Duodenal mucosa (tissue), 2 donors: ENCODE data around the gene PASD1.

Experiments
- H3K27ac ChIP-seq: one replicate; pipeline ENCODE4 v1.7.0; 2013; ENCODE audit warnings: low read depth, low read length
- H3K27me3 ChIP-seq, 2 donors: one replicate each; pipeline ENCODE4 v1.7.0; 2013; ENCODE audit warnings: low read length in 2 of 2, control low read depth in 1 of 2; ENCODE audit not compliant: insufficient read depth in 2 of 2, control insufficient read depth in 1 of 2
- H3K36me3 ChIP-seq, 2 donors: one replicate each; pipeline ENCODE4 v1.7.0; 2013; ENCODE audit warnings: low read length in 2 of 2, control low read depth in 1 of 2; ENCODE audit not compliant: insufficient read depth in 2 of 2, control insufficient read depth in 1 of 2
- H3K4me1 ChIP-seq, 2 donors: one replicate each; pipeline ENCODE4 v1.7.0; 2013; ENCODE audit warnings: low read length in 2 of 2, control low read depth in 1 of 2; ENCODE audit not compliant: insufficient read depth in 2 of 2, control insufficient read depth in 1 of 2
- H3K4me3 ChIP-seq, 2 donors: one replicate each; pipeline ENCODE4 v1.7.0; 2013; ENCODE audit warnings: low read length in 2 of 2, low read depth in 1 of 2
- H3K9ac ChIP-seq, 2 donors: one replicate each; pipeline ENCODE4 v1.7.0; 2013; ENCODE audit warnings: low read length in 2 of 2, low read depth in 1 of 2
- H3K9me3 ChIP-seq, 2 donors: one replicate each; pipeline ENCODE4 v1.7.0; 2013; ENCODE audit warnings: low read length in 2 of 2, control low read depth in 1 of 2; ENCODE audit not compliant: control insufficient read depth in 1 of 2

Gene PASD1

GRCh38 chrX:151609222-151609621, 45.7 kb downstream of the PASD1 start:
- Histone ChIP-seq H3K27ac (no peak overlapping the region), H3K4me3 (no peak overlapping the region), H3K9ac (no peak overlapping the region), H3K36me3 (no peaks in the 10 kb centered on the region), H3K9me3 (no peaks in the 10 kb centered on the region), H3K4me1 (no peaks in the 10 kb centered on the region), H3K27me3 (no peaks in the 10 kb centered on the region)

- Histone ChIP-seq H3K4me3 (no peak overlapping the region), H3K9ac (no peak overlapping the region), H3K27ac (no peak overlapping the region), H3K36me3 (no peaks in the 10 kb centered on the region), H3K4me1 (no peaks in the 10 kb centered on the region), H3K9me3 (no peaks in the 10 kb centered on the region), H3K27me3 (no peaks in the 10 kb centered on the region)
Measured at GRCh38 chrX:151621422-151621821, 57.9 kb downstream of the PASD1 start.

- Histone ChIP-seq H3K4me1 (no peaks in the 10 kb centered on the region), H3K4me3 (no peak overlapping the region), H3K9me3 (no peaks in the 10 kb centered on the region), H3K27ac (no peak overlapping the region), H3K36me3 (no peaks in the 10 kb centered on the region), H3K9ac (no peak overlapping the region), H3K27me3 (no peaks in the 10 kb centered on the region)
Measured at GRCh38 chrX:151624677-151625076, 61.2 kb downstream of the PASD1 start.

DNA sequence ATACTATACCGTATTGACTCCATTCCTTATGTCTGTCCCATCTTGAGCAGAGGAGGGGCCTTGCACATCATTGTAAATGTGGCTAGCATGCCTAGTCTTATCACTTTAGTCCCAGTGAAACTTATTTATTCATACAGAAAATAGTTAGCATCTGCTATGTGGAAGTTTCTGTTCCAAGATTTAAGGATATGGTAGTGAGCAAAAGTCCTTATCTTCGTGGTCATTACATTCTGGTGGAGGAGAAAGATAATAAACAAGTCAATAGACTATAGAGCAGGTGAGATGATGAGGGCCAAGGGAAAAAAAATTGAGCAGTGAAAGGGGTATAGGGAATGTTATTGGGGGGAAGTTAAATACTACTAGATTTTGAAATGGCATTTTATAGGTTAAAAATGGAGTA, 68.3 kb downstream of the PASD1 start:
- H3K36me3 ChIP-seq = no peaks in the 10 kb centered on the region
- no peak overlapping the region for H3K27ac ChIP-seq
- no peaks in the 10 kb centered on the region for H3K4me1 ChIP-seq
- no peak overlapping the region for H3K9ac ChIP-seq
- no peaks in the 10 kb centered on the region for H3K9me3 ChIP-seq
- H3K27me3 ChIP-seq = no peaks in the 10 kb centered on the region
- H3K4me3 ChIP-seq = no peak overlapping the region

GRCh38 chrX:151633157-151633556, 69.7 kb downstream of the PASD1 start:
- Histone ChIP-seq H3K4me1 (no peaks in the 10 kb centered on the region), H3K27me3 (no peaks in the 10 kb centered on the region), H3K27ac (no peak overlapping the region), H3K4me3 (no peak overlapping the region), H3K9ac (no peak overlapping the region), H3K9me3 (no peaks in the 10 kb centered on the region), H3K36me3 (no peaks in the 10 kb centered on the region)

- Histone ChIP-seq H3K27ac (no peak overlapping the region), H3K4me1 (no peaks in the 10 kb centered on the region), H3K4me3 (no peak overlapping the region), H3K36me3 (no peaks in the 10 kb centered on the region), H3K9ac (no peak overlapping the region), H3K9me3 (no peaks in the 10 kb centered on the region), H3K27me3 (no peaks in the 10 kb centered on the region)
Measured at GRCh38 chrX:151634937-151635336, 71.5 kb downstream of the PASD1 start.

GRCh38 chrX:151641564-151641963, 78.1 kb downstream of the PASD1 start:
- H3K27ac ChIP-seq = no peak overlapping the region
- no peak overlapping the region for H3K4me3 ChIP-seq
- no peaks in the 10 kb centered on the region for H3K27me3 ChIP-seq
- no peaks in the 10 kb centered on the region for H3K9me3 ChIP-seq
- H3K36me3 ChIP-seq = no peaks in the 10 kb centered on the region
- no peak overlapping the region for H3K9ac ChIP-seq
- H3K4me1 ChIP-seq = no peaks in the 10 kb centered on the region

GRCh38 chrX:151675121-151675746, 111.8 kb downstream of the PASD1 start:
- no peak overlapping the region for H3K9ac ChIP-seq
- H3K36me3 ChIP-seq = no peaks in the 10 kb centered on the region
- no peak overlapping the region for H3K4me3 ChIP-seq
- H3K27me3 ChIP-seq = no peaks in the 10 kb centered on the region
- no peaks in the 10 kb centered on the region for H3K9me3 ChIP-seq
- H3K27ac ChIP-seq = no peak overlapping the region
- H3K4me1 ChIP-seq = no peaks in the 10 kb centered on the region

- Histone ChIP-seq H3K4me1 (no peaks in the 10 kb centered on the region), H3K4me3 (no peak overlapping the region), H3K36me3 (no peaks in the 10 kb centered on the region), H3K9me3 (no peaks in the 10 kb centered on the region), H3K27me3 (no peaks in the 10 kb centered on the region), H3K27ac (no peak overlapping the region), H3K9ac (no peak overlapping the region)
Measured at GRCh38 chrX:151676196-151676595, 112.7 kb downstream of the PASD1 start.

- Histone ChIP-seq H3K27ac (no peak overlapping the region), H3K27me3 (no peaks in the 10 kb centered on the region), H3K36me3 (no peaks in the 10 kb centered on the region), H3K4me1 (no peaks in the 10 kb centered on the region), H3K9ac (no peak overlapping the region), H3K9me3 (no peaks in the 10 kb centered on the region), H3K4me3 (no peak overlapping the region)
Measured at GRCh38 chrX:151679798-151680402, 116.4 kb downstream of the PASD1 start.
